ENCODE results near the gene BRMS1.

GRCh38 chr11:66347425-66348276, 2.7 kb upstream of the BRMS1 start, which contains the start of gene B4GAT1:
- TF ChIP-seq CTCF (IDR thresholded peaks at IDR 0.05) (no peak), POLR2AphosphoS5 (IDR thresholded peaks at IDR 0.05; ENCODE audit: low read depth, low read length) (peak; percentile 68; the same call in 1 of the 2 replicates), SIN3A (IDR thresholded peaks at IDR 0.05; ENCODE audit: borderline replicate concordance, insufficient read depth, low read depth, low read length) (peak; percentile 50; the same call in 1 of the 2 replicates), REST (IDR thresholded peaks at IDR 0.05; ENCODE audit: insufficient read depth in 1 of 2, low read depth in 2 of 2, low read length in 1 of 2) (peak in 1 of 2 experiments; percentile 52; a peak in 1 of 4 replicates)
